Endodermal cell (in vitro differentiated cells): ENCODE data around the gene ABCD2. TPM values are rescaled to one million over a fixed set of nuclear protein-coding genes. Genes with fewer than 3 reads are reported as not detected.
"Not testable (repeated sequence)": the region's sequence is repeated elsewhere in the genome, so short reads cannot be mapped to it uniquely, and the experiment has no call there.

ENCODE experiments used
- DNase-seq: peaks from one replicate; pipeline ENCODE4 v3.0.0-alpha.2; 2017
- H3K27ac ChIP-seq: 2 replicates; pipeline ENCODE4 v1.5.1; 2013; ENCODE audit warnings: mild to moderate bottlenecking, low read depth, low read length, moderate library complexity
- H3K27me3 ChIP-seq: 2 replicates; pipeline ENCODE4 v1.6.1; 2013; ENCODE audit warnings: mild to moderate bottlenecking, low read length, moderate library complexity; ENCODE audit not compliant: insufficient read depth, control insufficient read depth, poor library complexity, severe bottlenecking
- H3K36me3 ChIP-seq: 2 replicates; pipeline ENCODE4 v1.7.0; 2013; ENCODE audit warnings: mild to moderate bottlenecking, low read length, moderate library complexity; ENCODE audit not compliant: control insufficient read depth, insufficient read depth
- H3K4me1 ChIP-seq: one replicate; pipeline ENCODE4 v1.7.0; 2013; ENCODE audit warnings: low read length; ENCODE audit not compliant: control insufficient read depth, insufficient read depth
- H3K4me3 ChIP-seq: 2 replicates; pipeline ENCODE4 v1.5.1; 2013; ENCODE audit warnings: mild to moderate bottlenecking, low read length, moderate library complexity
- H3K9ac ChIP-seq: 2 replicates; pipeline ENCODE4 v1.6.1; 2013; ENCODE audit warnings: mild to moderate bottlenecking, low read length, moderate library complexity; ENCODE audit not compliant: poor library complexity, severe bottlenecking; ENCODE audit errors: extremely low read depth
- H3K9me3 ChIP-seq: 2 replicates; pipeline ENCODE4 v1.6.1; 2013; ENCODE audit warnings: mild to moderate bottlenecking, low read length, moderate library complexity; ENCODE audit not compliant: control insufficient read depth
- H3K27ac Mint-ChIP-seq: 2 replicates; pipeline ENCODE4 v1.8.0; 2020; ENCODE audit warnings: mixed read lengths
- H3K27me3 Mint-ChIP-seq: 2 replicates; pipeline ENCODE4 v1.8.0; 2021; ENCODE audit warnings: mild to moderate bottlenecking, mixed read lengths; ENCODE audit not compliant: insufficient read depth
- H3K36me3 Mint-ChIP-seq: 2 replicates; pipeline ENCODE4 v1.8.0; 2020; ENCODE audit warnings: low read depth, mixed read lengths
- H3K4me1 Mint-ChIP-seq: 2 replicates; pipeline ENCODE4 v1.8.0; 2020; ENCODE audit warnings: mixed read lengths
- H3K4me3 Mint-ChIP-seq: 2 replicates; pipeline ENCODE4 v1.8.0; 2020; ENCODE audit warnings: mild to moderate bottlenecking, moderate library complexity, mixed read lengths
- H3K9me3 Mint-ChIP-seq: 2 replicates; pipeline ENCODE4 v1.8.0; 2020; ENCODE audit warnings: mild to moderate bottlenecking, mixed read lengths
- whole genome bisulfite sequencing, 2 experiments: methylation state at CpG; one replicate each; pipeline versions ENCODE4 v1.1.5 to v1.1.7; 2013; ENCODE audit warnings: missing lambda C conversion rate in 2 of 2, mixed read lengths in 1 of 2; ENCODE audit not compliant: insufficient coverage in 1 of 2, insufficient read length in 1 of 2; 5-methylcytosine and 5-hydroxymethylcytosine counted together
- total RNA-seq, 2 donors: library from RNA; stranded (reverse); fragmentation: NEBNext Ultra II Directional in 1 of 2; extraction: Animal tissue kit (Norgen Biotek cat#: 25700) in 1 of 2; gene quantifications; 2 replicates in 1 of 2; 3 replicates in 1 of 2; pipeline ENCODE4 v1.2.1, GENCODE V29; 2021
- TF ChIP-seq, protein P1 (sequence below): fragments of 200-600 bp; sonication (generic); conservative IDR thresholded peaks from 2 replicates; pipeline ENCODE4 v1.5.0; 2021; ENCODE audit warnings: antibody characterized with exemption, mild to moderate bottlenecking

The ABCD2 gene
- total RNA-seq, 2 donors from 2014 or later, result not detected

- no peak overlapping the region for H3K27ac ChIP-seq
- Mint-ChIP-seq H3K36me3 (peaks cover 2% of the 10 kb centered on the region), H3K9me3 (peaks cover 27% of the 10 kb centered on the region), H3K4me3 (no peak overlapping the region), H3K27me3 (no peaks in the 10 kb centered on the region), H3K27ac (no peak overlapping the region), H3K4me1 (no peaks in the 10 kb centered on the region)
- no peak overlapping the region for H3K9ac ChIP-seq
- H3K4me1 ChIP-seq, result no peaks in the 10 kb centered on the region
- DNase-seq, result no peak
- TF ChIP-seq, protein P1, sequence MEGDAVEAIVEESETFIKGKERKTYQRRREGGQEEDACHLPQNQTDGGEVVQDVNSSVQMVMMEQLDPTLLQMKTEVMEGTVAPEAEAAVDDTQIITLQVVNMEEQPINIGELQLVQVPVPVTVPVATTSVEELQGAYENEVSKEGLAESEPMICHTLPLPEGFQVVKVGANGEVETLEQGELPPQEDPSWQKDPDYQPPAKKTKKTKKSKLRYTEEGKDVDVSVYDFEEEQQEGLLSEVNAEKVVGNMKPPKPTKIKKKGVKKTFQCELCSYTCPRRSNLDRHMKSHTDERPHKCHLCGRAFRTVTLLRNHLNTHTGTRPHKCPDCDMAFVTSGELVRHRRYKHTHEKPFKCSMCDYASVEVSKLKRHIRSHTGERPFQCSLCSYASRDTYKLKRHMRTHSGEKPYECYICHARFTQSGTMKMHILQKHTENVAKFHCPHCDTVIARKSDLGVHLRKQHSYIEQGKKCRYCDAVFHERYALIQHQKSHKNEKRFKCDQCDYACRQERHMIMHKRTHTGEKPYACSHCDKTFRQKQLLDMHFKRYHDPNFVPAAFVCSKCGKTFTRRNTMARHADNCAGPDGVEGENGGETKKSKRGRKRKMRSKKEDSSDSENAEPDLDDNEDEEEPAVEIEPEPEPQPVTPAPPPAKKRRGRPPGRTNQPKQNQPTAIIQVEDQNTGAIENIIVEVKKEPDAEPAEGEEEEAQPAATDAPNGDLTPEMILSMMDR, result no peak
- peaks cover 11% of the 10 kb centered on the region for H3K9me3 ChIP-seq
- WGBS, 2 experiments, result 85 to 90% methylated on average over 2 of the region's 2 CpGs
- H3K36me3 ChIP-seq, result no peaks in the 10 kb centered on the region
- no peak overlapping the region for H3K4me3 ChIP-seq
- H3K27me3 ChIP-seq, result no peaks in the 10 kb centered on the region
Observed at GRCh38 chr12:39526974-39527373, 92.6 kb downstream of the ABCD2 start.

GRCh38 chr12:39522167-39522566 is 97.4 kb downstream of the ABCD2 start:
- not testable (repeated sequence) for H3K4me3 ChIP-seq, H3K4me1 Mint-ChIP-seq, H3K27ac Mint-ChIP-seq, DNase-seq, H3K27me3 ChIP-seq, H3K27me3 Mint-ChIP-seq, H3K27ac ChIP-seq, H3K9ac ChIP-seq, H3K36me3 ChIP-seq, H3K4me1 ChIP-seq, H3K4me3 Mint-ChIP-seq, H3K36me3 Mint-ChIP-seq
- peaks cover 11% of the 10 kb centered on the region for H3K9me3 ChIP-seq
- H3K9me3 Mint-ChIP-seq, result peaks cover 33% of the 10 kb centered on the region

- peaks cover 44% of the 10 kb centered on the region for H3K9me3 Mint-ChIP-seq
- H3K9me3 ChIP-seq, result peaks cover 34% of the 10 kb centered on the region
- no peak for DNase-seq
- WGBS, 2 experiments, result 94% methylated on average over 1 of the region's 1 CpG; no CpG with 5 or more reads in 1 of the 2 experiments
- H3K4me3 Mint-ChIP-seq, result no peak overlapping the region
- H3K27ac ChIP-seq, result no peak overlapping the region
- TF ChIP-seq, protein P1, result no peak
- no peaks in the 10 kb centered on the region for H3K27me3 ChIP-seq
- no peaks in the 10 kb centered on the region for H3K27me3 Mint-ChIP-seq
- H3K4me1 ChIP-seq, result no peaks in the 10 kb centered on the region
- no peak overlapping the region for H3K27ac Mint-ChIP-seq
- no peak overlapping the region for H3K4me3 ChIP-seq
- H3K9ac ChIP-seq, result no peak overlapping the region
- H3K4me1 Mint-ChIP-seq, result no peaks in the 10 kb centered on the region
- no peaks in the 10 kb centered on the region for H3K36me3 ChIP-seq
- peaks cover 2% of the 10 kb centered on the region for H3K36me3 Mint-ChIP-seq
Observed at GRCh38 chr12:39510001-39510400, 109.6 kb downstream of the ABCD2 start.

- Histone ChIP-seq H3K27ac (peak overlapping the region; percentile 79), H3K4me1 (no peaks in the 10 kb centered on the region), H3K27me3 (no peaks in the 10 kb centered on the region), H3K9ac (no peak overlapping the region), H3K36me3 (no peaks in the 10 kb centered on the region), H3K4me3 (no peak overlapping the region), H3K9me3 (peaks cover 11% of the 10 kb centered on the region)
- no peak for DNase-seq
- Mint-ChIP-seq H3K36me3 (no peaks in the 10 kb centered on the region), H3K27me3 (no peaks in the 10 kb centered on the region), H3K4me3 (no peak overlapping the region), H3K9me3 (peaks cover 13% of the 10 kb centered on the region), H3K4me1 (no peaks in the 10 kb centered on the region), H3K27ac (no peak overlapping the region)
- TF ChIP-seq, protein P1, result no peak
Observed at GRCh38 chr12:39505554-39505953, 114.0 kb downstream of the ABCD2 start.
